Activated CD8-positive, alpha-beta memory T cell treated with anti-CD3 and anti-CD28 coated beads, Interleukin-2, amount 50 U/mL, for 24 hours (primary cell): ENCODE results near the gene SLC35F4.

Experiments
- DNase-seq: peaks from one replicate; pipeline ENCODE4 v3.0.0-alpha.2; 2020; ENCODE audit errors: extremely low read depth

Gene SLC35F4

GRCh38 chr14:57526942-57527341 is 338.9 kb downstream of the SLC35F4 start:
- no peak for DNase-seq

- DNase-seq, result no peak
These were observed 346.8 kb downstream of the SLC35F4 start for GRCh38 chr14:57519043-57519442.
